ENCODE results near the gene ZNF165. TPM values are rescaled to one million over a fixed set of nuclear protein-coding genes. Genes with fewer than 3 reads are reported as not detected.
"Not testable (repeated sequence)": the region's sequence is repeated elsewhere in the genome, so short reads cannot be mapped to it uniquely, and the experiment has no call there.

Gene ZNF165
- total RNA-seq (10 to 100 TPM in 1 of 2 donors, 1 to 10 TPM in 1; 9.2 to 17.9 TPM), polyA plus RNA-seq (ENCODE audit: insufficient read depth, low read depth, low replicate concordance) (23.2 TPM)
- long read RNA-seq, donor 1: 0 reads
- long read RNA-seq, donor 2: 0 reads

DNA sequence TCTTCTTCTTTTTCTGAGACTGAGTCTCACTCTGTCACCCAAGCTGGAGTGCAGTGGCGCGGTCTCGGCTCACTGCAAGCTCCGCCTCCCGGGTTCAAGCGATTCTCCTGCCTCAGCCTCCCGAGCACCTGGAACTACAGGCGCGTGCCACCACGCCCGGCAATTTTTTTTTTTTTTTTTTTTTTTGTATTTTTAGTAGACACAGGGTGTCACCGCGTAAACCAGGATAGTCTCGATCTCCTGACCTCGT lies at the start of gene ZNF165:
Gene ZNF165 (plus strand): TSS at position 188 of the 250 bp plus-strand sequence. CDS start 4,913 bp downstream, outside the sequence.
- H3K27me3 ChIP-seq; H3K36me3 ChIP-seq (ENCODE audit: low read depth, missing control alignments); DNase-seq; H3K9me3 ChIP-seq: not testable (repeated sequence)
- 0% methylated on average over 15 of the region's 15 CpGs for WGBS, 2 donors
- H3K27ac ChIP-seq: peak within 1 kb of the TSS; percentile 88 to 91
- intact Hi-C loops (cut with DNase I; ENCODE audit: low total_unique reads): loop anchor here (5.0 kb wide), 1 partner anchor 257 kb away; the partner anchor contains the start of gene ZSCAN31
- H3K4me1 ChIP-seq: peaks cover 11% of the 10 kb centered on the region
- H3K4me3 ChIP-seq: peak within 1 kb of the TSS; percentile 63 to 89

DNA sequence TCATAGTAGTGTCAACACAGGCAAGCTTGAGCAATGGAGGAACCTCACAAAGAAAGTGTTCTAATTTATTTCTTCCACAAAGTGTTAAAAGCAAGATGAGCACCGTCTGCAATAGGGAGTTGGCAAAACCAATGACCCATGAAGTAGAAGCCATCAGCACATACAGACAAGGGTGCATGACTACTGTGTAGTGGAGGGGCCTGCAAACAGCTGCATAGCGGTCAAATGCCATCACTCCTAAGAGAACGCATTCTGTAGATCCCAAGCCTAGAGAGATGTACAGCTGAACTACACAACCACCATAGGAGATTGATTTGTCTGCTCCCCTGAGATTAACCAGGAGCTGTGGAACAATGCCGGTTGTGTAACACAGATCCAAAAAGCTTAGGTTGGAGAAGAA lies 26.8 kb upstream of the ZNF165 start:
- Histone ChIP-seq H3K4me1 (no peaks in the 10 kb centered on the region), H3K36me3 (ENCODE audit: low read depth, missing control alignments) (no peaks in the 10 kb centered on the region), H3K4me3 (no peak overlapping the region), H3K27ac (no peak overlapping the region), H3K27me3 (no peaks in the 10 kb centered on the region), H3K9me3 (no peaks in the 10 kb centered on the region)
- intact Hi-C loops (cut with DNase I; ENCODE audit: low total_unique reads): no loop called here
- WGBS, 2 donors: 77 to 78% methylated on average over 4 of the region's 4 CpGs
- TF ChIP-seq, protein P1, sequence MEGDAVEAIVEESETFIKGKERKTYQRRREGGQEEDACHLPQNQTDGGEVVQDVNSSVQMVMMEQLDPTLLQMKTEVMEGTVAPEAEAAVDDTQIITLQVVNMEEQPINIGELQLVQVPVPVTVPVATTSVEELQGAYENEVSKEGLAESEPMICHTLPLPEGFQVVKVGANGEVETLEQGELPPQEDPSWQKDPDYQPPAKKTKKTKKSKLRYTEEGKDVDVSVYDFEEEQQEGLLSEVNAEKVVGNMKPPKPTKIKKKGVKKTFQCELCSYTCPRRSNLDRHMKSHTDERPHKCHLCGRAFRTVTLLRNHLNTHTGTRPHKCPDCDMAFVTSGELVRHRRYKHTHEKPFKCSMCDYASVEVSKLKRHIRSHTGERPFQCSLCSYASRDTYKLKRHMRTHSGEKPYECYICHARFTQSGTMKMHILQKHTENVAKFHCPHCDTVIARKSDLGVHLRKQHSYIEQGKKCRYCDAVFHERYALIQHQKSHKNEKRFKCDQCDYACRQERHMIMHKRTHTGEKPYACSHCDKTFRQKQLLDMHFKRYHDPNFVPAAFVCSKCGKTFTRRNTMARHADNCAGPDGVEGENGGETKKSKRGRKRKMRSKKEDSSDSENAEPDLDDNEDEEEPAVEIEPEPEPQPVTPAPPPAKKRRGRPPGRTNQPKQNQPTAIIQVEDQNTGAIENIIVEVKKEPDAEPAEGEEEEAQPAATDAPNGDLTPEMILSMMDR (IDR thresholded peaks at IDR 0.05): no peak
- no peak for TF ChIP-seq POLR2A (IDR thresholded peaks at IDR 0.05)
- DNase-seq: no peak

DNA sequence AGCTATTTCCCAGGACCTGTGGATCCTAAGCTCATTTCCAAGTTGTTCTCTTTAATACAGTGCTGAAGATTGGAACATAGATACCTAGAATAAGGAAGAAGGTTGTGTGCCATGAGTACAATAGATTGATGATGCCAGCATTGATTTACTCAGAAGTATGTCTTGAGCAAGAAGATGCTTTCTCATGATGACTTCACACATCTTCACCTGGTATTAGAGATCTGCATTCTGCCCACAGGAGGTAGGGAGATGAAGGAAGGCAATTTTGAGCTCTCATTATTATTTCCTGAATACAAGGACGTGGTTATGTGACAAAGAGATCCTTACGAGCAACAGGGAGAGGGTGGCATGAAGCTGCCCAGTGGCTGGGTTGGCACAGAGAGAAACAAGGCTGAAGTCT lies 20.0 kb upstream of the ZNF165 start:
- no peak for DNase-seq
- Histone ChIP-seq H3K4me1 (no peaks in the 10 kb centered on the region), H3K27ac (no peak overlapping the region), H3K36me3 (ENCODE audit: low read depth, missing control alignments) (no peaks in the 10 kb centered on the region), H3K9me3 (no peaks in the 10 kb centered on the region), H3K4me3 (no peak overlapping the region), H3K27me3 (no peaks in the 10 kb centered on the region)
- intact Hi-C loops (cut with DNase I; ENCODE audit: low total_unique reads): no loop called here
- TF ChIP-seq, protein P1 (IDR thresholded peaks at IDR 0.05): no peak
- no peak for TF ChIP-seq POLR2A (IDR thresholded peaks at IDR 0.05)
- 65 to 71% methylated on average over 2 of the region's 2 CpGs for WGBS, 2 donors

DNA sequence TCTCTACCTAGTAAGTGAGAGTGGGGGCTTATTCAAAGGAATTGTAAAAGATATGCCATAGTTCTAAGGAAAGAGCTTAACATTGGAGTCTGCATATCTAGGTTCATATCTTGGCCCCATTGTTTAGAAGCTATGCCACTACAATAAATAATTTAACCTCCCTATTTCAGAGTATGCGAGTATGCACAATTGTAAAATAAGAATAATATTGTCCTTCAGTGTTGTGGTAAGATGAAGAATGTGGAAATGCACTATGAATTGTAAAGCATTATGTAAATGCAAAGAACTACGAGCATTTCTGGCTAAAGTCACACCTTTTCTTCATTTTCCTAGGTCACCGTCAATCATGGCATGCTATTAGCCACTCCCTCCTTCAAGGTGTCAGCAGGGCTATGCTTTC lies 16.1 kb upstream of the ZNF165 start:
- WGBS, 2 donors: 81 to 82% methylated on average over 3 of the region's 3 CpGs
- Histone ChIP-seq H3K9me3 (no peaks in the 10 kb centered on the region), H3K27ac (no peak overlapping the region), H3K36me3 (ENCODE audit: low read depth, missing control alignments) (no peaks in the 10 kb centered on the region), H3K27me3 (no peaks in the 10 kb centered on the region), H3K4me1 (no peaks in the 10 kb centered on the region), H3K4me3 (no peak overlapping the region)
- intact Hi-C loops (cut with DNase I; ENCODE audit: low total_unique reads): no loop called here
- TF ChIP-seq, protein P1 (IDR thresholded peaks at IDR 0.05): no peak
- TF ChIP-seq POLR2A (IDR thresholded peaks at IDR 0.05): no peak
- no peak for DNase-seq

DNA sequence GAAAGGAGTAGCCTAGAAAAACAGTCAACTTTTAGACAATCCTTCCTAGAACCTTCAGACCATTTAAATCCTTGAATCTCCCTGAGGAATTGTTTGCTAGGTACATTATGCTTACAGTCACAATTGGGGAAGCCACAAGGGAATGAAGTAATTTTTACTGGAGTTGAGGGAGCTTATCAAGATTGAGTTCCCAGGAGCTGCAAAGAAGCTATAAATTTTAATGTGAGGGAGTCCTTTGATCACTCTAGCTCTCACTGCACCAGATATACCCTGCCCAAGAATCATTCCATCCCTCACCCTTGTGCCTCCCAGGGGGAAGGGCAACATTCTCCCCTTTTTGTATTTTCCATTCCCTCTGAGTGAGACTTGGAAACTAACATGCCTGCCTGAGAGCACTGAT lies 12.3 kb upstream of the ZNF165 start:
- intact Hi-C loops (cut with DNase I; ENCODE audit: low total_unique reads): no loop called here
- H3K27me3 ChIP-seq: no peaks in the 10 kb centered on the region

DNA sequence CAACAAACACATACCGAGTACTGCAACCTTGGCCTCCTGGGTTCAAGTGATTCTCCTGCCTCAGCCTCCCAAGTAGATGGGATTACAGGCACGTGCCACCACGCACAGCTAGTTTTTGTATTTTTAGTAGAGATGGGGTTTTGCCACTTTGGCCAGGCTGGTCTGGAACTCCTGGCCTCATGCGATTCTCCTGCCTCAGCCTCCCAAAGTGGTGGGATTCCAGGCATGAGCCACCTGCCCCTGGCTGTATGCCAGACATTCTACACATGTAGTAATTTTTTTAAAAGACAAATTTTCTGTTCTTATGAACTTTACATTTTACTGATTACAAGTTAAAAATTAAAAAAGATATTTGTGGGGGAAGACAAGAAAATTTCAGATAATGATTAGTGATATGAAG lies 9.4 kb upstream of the ZNF165 start:
- intact Hi-C loops (cut with DNase I; ENCODE audit: low total_unique reads); H3K36me3 ChIP-seq (ENCODE audit: low read depth, missing control alignments); H3K9me3 ChIP-seq; H3K4me1 ChIP-seq; H3K27ac ChIP-seq; H3K27me3 ChIP-seq; DNase-seq; H3K4me3 ChIP-seq: not testable (repeated sequence)
- WGBS, 2 donors: 83 to 86% methylated on average over 4 of the region's 4 CpGs

More for the DNA sequence above, 12.3 kb upstream of the ZNF165 start:
- no peak for DNase-seq
- Histone ChIP-seq H3K4me1 (no peaks in the 10 kb centered on the region), H3K9me3 (no peaks in the 10 kb centered on the region), H3K36me3 (ENCODE audit: low read depth, missing control alignments) (no peaks in the 10 kb centered on the region), H3K4me3 (no peak overlapping the region), H3K27ac (no peak overlapping the region)
- no peak for TF ChIP-seq POLR2A (IDR thresholded peaks at IDR 0.05)

All from testis (tissue), 5 donors.